ENCODE data around the gene JAK1. TPM values are rescaled to one million over a fixed set of nuclear protein-coding genes. Genes with fewer than 3 reads are reported as not detected.

JAK1 gene
- polyA plus RNA-seq, 1 donor from 2014 or later = 26.8 TPM

DNA sequence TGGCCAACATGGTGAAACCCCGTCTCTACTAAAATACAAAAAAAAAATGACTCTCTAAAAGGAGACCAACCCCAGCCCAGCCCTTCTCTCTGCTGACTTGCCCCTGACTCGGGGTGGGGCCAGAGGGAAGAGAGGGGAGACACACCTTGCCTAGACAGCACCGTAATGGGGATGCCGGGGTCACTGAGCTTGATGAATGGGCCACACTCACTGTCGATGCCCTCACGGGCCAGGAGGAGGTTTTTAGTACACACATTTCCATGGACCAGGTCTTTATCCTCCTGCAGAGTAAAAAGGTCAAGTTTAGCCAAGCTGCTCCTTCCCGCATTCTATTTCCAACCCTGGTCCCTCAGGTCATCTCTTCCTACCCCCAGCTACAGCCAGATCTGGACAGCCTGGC is 121.7 kb downstream of the JAK1 start (continued):
- TF ChIP-seq, protein P1, sequence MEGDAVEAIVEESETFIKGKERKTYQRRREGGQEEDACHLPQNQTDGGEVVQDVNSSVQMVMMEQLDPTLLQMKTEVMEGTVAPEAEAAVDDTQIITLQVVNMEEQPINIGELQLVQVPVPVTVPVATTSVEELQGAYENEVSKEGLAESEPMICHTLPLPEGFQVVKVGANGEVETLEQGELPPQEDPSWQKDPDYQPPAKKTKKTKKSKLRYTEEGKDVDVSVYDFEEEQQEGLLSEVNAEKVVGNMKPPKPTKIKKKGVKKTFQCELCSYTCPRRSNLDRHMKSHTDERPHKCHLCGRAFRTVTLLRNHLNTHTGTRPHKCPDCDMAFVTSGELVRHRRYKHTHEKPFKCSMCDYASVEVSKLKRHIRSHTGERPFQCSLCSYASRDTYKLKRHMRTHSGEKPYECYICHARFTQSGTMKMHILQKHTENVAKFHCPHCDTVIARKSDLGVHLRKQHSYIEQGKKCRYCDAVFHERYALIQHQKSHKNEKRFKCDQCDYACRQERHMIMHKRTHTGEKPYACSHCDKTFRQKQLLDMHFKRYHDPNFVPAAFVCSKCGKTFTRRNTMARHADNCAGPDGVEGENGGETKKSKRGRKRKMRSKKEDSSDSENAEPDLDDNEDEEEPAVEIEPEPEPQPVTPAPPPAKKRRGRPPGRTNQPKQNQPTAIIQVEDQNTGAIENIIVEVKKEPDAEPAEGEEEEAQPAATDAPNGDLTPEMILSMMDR (IDR thresholded peaks at IDR 0.05; ENCODE audit: poor library complexity, severe bottlenecking) = no peak

DNA sequence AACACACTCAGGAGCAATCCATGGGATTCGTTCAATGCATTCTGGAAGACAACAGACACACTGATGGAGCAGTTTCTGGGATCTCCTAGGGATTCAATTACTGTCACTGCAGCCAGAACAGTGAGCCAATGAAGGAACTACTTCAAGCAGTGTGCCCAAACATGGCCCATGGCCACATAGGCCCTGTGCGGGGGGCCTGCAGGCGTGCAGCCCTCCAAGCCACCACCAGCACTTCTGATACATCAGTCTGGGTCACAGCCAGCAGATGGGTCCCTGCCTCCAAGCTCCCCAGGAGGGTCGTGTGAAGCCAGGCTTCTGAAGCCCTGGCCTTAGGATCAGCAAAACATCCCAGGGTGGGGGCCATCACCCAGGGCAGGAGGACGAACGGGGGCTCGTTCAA is 122.2 kb downstream of the JAK1 start:
- Histone ChIP-seq H4K20me1 (ENCODE audit: insufficient read depth) (no peaks in the 10 kb centered on the region), H3K9me2 (ENCODE audit: insufficient read depth, low read length) (no peaks in the 10 kb centered on the region), H3K9me3 (ENCODE audit: low read length) (no peaks in the 10 kb centered on the region), H3K27me3 (ENCODE audit: insufficient read depth, low read depth, low read length) (no peaks in the 10 kb centered on the region), H3F3A (ENCODE audit: insufficient read depth, low read length, poor library complexity, severe bottlenecking) (no peaks in the 10 kb centered on the region), H3K4me3 (ENCODE audit: low read length) (no peak overlapping the region), H3K36me3 (ENCODE audit: insufficient read depth, low read length) (no peaks in the 10 kb centered on the region), H2AFZ (ENCODE audit: low read depth, low read length) (no peak overlapping the region), H3K79me2 (replicated peaks; ENCODE audit: insufficient read depth, low read length) (no peaks in the 10 kb centered on the region), H3K9ac (ENCODE audit: low read length) (no peak overlapping the region), H3K4me2 (ENCODE audit: low read length) (no peak overlapping the region), H3K27ac (ENCODE audit: low read length) (no peak overlapping the region)
- no peak for TF ChIP-seq RAD21 (conservative IDR thresholded peaks at IDR 0.05)

DNA sequence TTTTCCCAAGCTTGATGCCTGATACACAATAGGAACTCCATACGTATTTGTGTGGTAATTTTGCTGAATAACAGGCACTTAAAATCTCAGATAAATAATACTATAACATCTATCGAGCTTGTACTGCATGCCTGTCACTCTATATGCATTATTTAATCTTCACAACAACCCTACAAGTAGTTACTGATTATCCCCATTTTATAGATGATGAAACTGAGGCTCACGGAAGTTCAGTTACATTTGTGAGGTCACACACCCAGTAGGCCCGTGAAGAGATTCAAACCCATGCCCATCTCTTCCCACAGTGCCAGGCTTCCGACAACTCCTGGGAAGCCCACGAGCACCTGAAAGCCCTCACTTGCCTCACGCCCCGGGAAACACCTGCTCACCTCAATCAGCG is 122.7 kb downstream of the JAK1 start:
- H2AFZ ChIP-seq (ENCODE audit: low read depth, low read length) = no peak overlapping the region
- H3K9ac ChIP-seq (ENCODE audit: low read length) = no peak overlapping the region
- H3K79me2 ChIP-seq (replicated peaks; ENCODE audit: insufficient read depth, low read length) = no peaks in the 10 kb centered on the region
- no peaks in the 10 kb centered on the region for H3K9me3 ChIP-seq (ENCODE audit: low read length)
- no peaks in the 10 kb centered on the region for H3K36me3 ChIP-seq (ENCODE audit: insufficient read depth, low read length)
- TF ChIP-seq TAF1 (IDR thresholded peaks at IDR 0.05; ENCODE audit: low read depth) (no peak), MXI1 (conservative IDR thresholded peaks at IDR 0.05; ENCODE audit: poor library complexity, severe bottlenecking) (no peak), EZH2 (IDR thresholded peaks at IDR 0.05; ENCODE audit: borderline replicate concordance, insufficient read depth, low read length, poor library complexity, severe bottlenecking) (no peak), SMC3 (conservative IDR thresholded peaks at IDR 0.05; ENCODE audit: poor library complexity) (no peak), EP300 (conservative IDR thresholded peaks at IDR 0.05; ENCODE audit: poor library complexity, severe bottlenecking) (no peak), RAD21 (conservative IDR thresholded peaks at IDR 0.05) (no peak), POLR2AphosphoS5 (IDR thresholded peaks at IDR 0.05) (no peak)
- TF ChIP-seq, protein P1 (IDR thresholded peaks at IDR 0.05; ENCODE audit: poor library complexity, severe bottlenecking) = no peak
- TF ChIP-seq, protein P2, sequence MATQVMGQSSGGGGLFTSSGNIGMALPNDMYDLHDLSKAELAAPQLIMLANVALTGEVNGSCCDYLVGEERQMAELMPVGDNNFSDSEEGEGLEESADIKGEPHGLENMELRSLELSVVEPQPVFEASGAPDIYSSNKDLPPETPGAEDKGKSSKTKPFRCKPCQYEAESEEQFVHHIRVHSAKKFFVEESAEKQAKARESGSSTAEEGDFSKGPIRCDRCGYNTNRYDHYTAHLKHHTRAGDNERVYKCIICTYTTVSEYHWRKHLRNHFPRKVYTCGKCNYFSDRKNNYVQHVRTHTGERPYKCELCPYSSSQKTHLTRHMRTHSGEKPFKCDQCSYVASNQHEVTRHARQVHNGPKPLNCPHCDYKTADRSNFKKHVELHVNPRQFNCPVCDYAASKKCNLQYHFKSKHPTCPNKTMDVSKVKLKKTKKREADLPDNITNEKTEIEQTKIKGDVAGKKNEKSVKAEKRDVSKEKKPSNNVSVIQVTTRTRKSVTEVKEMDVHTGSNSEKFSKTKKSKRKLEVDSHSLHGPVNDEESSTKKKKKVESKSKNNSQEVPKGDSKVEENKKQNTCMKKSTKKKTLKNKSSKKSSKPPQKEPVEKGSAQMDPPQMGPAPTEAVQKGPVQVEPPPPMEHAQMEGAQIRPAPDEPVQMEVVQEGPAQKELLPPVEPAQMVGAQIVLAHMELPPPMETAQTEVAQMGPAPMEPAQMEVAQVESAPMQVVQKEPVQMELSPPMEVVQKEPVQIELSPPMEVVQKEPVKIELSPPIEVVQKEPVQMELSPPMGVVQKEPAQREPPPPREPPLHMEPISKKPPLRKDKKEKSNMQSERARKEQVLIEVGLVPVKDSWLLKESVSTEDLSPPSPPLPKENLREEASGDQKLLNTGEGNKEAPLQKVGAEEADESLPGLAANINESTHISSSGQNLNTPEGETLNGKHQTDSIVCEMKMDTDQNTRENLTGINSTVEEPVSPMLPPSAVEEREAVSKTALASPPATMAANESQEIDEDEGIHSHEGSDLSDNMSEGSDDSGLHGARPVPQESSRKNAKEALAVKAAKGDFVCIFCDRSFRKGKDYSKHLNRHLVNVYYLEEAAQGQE (IDR thresholded peaks at IDR 0.05; ENCODE audit: borderline replicate concordance) = no peak
- H3K27me3 ChIP-seq (ENCODE audit: insufficient read depth, low read depth, low read length) = no peaks in the 10 kb centered on the region
- H3K4me2 ChIP-seq (ENCODE audit: low read length) = no peak overlapping the region
- H3K9me2 ChIP-seq (ENCODE audit: insufficient read depth, low read length) = no peaks in the 10 kb centered on the region
- no peaks in the 10 kb centered on the region for H3F3A ChIP-seq (ENCODE audit: insufficient read depth, low read length, poor library complexity, severe bottlenecking)
- no peak overlapping the region for H3K27ac ChIP-seq (ENCODE audit: low read length)
- H4K20me1 ChIP-seq (ENCODE audit: insufficient read depth) = no peaks in the 10 kb centered on the region
- no peak overlapping the region for H3K4me3 ChIP-seq (ENCODE audit: low read length)
